ENCODE measurements around the gene NAAA. TPM values are rescaled to one million over a fixed set of nuclear protein-coding genes. Genes with fewer than 3 reads are reported as not detected.

Gene NAAA
- total and polyA plus RNA-seq, 12 donors, result 6.4 to 27.4 (median 13.2) TPM

DNA sequence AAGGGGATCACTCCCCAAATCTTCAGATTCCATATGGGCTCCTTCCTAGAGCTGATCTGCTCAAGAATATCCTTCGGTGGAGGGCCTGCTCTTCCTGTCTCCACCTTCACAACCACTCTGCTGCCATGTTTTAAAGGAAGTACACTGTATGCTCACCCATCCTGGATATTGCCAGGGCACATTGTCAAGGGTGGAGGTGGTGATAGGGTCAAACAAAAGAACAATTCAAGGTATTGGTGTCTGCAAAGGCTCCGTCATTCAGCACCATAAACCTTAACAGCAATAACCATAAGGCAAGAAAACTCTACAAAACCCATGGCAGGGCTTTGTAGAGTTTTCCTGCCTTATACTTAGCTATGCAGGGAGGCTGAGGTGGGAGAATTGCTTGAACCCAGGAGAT, 18.9 kb downstream of the NAAA start:
- intact Hi-C loops (cut with DNase I), result no loop called here
- DNase-seq (no peak), ATAC-seq (no peak)
- H3K9me3 ChIP-seq, result no peaks in the 10 kb centered on the region
- TF ChIP-seq, protein P1, sequence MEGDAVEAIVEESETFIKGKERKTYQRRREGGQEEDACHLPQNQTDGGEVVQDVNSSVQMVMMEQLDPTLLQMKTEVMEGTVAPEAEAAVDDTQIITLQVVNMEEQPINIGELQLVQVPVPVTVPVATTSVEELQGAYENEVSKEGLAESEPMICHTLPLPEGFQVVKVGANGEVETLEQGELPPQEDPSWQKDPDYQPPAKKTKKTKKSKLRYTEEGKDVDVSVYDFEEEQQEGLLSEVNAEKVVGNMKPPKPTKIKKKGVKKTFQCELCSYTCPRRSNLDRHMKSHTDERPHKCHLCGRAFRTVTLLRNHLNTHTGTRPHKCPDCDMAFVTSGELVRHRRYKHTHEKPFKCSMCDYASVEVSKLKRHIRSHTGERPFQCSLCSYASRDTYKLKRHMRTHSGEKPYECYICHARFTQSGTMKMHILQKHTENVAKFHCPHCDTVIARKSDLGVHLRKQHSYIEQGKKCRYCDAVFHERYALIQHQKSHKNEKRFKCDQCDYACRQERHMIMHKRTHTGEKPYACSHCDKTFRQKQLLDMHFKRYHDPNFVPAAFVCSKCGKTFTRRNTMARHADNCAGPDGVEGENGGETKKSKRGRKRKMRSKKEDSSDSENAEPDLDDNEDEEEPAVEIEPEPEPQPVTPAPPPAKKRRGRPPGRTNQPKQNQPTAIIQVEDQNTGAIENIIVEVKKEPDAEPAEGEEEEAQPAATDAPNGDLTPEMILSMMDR (IDR thresholded peaks at IDR 0.05), result no peak
- WGBS, 2 donors, result 95% methylated on average over 2 of the region's 2 CpGs
- H3K27me3 ChIP-seq, result no peaks in the 10 kb centered on the region
- H3K27ac ChIP-seq, result no peak overlapping the region
- peaks cover 0 to 94% (median 11%) of the 10 kb centered on the region in 9 donors for H3K36me3 ChIP-seq
- H3K4me3 ChIP-seq, result no peak overlapping the region
- peaks cover 0 to 8% (median 0%) of the 10 kb centered on the region in 9 donors for H3K4me1 ChIP-seq

DNA sequence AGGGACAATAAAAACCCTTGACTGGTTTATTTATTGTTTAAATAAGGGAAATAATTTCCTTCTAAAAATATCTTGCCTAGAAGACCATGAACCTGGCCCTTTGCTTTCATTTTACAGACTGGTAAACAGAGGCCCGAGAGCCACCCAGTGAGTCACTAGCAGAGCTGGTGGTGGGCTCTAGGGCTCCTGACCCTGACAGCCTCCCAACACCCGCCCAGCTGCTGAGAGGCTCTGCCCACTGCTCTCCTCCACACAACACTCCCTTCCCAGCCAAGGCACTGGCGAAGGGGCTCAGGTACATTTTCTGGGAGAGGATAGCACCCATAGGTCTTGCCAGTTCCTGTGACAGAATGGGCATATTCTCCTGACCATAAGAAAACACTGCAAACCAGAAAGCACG, 20.5 kb downstream of the NAAA start:
- Histone ChIP-seq H3K27me3 (no peaks in the 10 kb centered on the region), H3K4me3 (no peak overlapping the region), H3K36me3 (peaks cover 0 to 87% (median 11%) of the 10 kb centered on the region in 9 donors), H3K4me1 (peaks cover 0 to 13% (median 0%) of the 10 kb centered on the region in 9 donors), H3K27ac (no peak overlapping the region), H3K9me3 (no peaks in the 10 kb centered on the region)
- 94 to 96% methylated on average over 4 of the region's 4 CpGs for WGBS, 2 donors
- ATAC-seq (peak in 1 of 8 donors; percentile 50), DNase-seq (no peak)
- TF ChIP-seq, protein P1 (IDR thresholded peaks at IDR 0.05), result no peak
- intact Hi-C loops (cut with DNase I), result no loop called here

DNA sequence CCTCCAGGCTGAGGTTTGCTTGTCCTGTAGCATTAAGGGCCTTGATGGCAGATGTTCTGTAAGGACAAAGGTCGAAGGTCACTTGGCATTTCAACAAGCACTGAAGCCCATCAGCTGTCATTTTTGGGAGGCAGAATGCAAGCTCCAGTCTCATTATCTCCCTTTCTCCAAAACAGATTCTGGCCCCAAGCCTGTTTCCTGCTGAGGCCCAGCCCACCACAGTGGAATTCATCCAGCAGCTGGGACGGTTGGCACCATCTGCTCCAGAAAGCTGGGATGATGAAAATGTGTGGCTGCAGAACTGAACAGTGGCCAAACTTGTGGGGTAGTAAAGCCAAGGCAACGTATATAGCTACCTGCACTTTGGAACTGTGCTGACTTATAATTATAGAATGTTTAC, 20.9 kb downstream of the NAAA start:
- WGBS, 2 donors, result 44 to 60% methylated on average over 3 of the region's 3 CpGs

DNA sequence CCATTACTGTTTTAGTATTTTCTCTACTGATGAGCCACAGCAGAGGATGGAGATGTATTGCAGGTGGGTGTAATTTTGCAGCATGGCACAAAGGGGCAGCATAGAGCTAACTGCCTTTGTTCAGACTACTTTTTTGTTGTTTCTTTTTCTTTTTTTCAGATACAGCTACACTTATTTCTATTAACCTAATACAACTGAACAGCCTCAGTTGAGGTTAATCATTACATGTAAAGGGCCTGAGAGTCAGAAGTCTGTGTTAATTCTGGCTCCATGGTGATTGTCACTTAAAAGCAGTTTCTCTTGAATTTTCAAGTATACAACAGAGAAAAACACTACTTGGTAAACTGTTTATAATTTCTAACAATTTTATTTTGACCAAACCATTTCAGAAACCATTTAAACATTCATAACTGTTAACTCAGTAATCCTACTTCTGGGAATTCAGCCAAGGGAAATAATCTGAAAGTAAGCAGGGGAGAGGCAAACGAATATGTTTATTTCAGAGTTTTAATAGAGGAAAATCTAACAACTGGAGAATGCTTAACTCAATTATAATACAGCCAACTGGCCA, 24.6 kb downstream of the NAAA start:
- peaks cover 0 to 71% (median 11%) of the 10 kb centered on the region in 9 donors for H3K36me3 ChIP-seq

More for the DNA sequence above, 20.9 kb downstream of the NAAA start:
- DNase-seq (peak in 1 of 2 donors; percentile 10), ATAC-seq (no peak)
- TF ChIP-seq, protein P1 (IDR thresholded peaks at IDR 0.05), result no peak
- H3K27me3 ChIP-seq, result no peaks in the 10 kb centered on the region
- H3K36me3 ChIP-seq, result peaks cover 0 to 87% (median 11%) of the 10 kb centered on the region in 9 donors
- intact Hi-C loops (cut with DNase I), result loop anchor here in 4 of 10 donors (5.0 to 10.0 kb wide), 3 partner anchors 145 to 155 kb away; partner anchors contain the start of gene ART3 (in 2 of the 4)
- H3K9me3 ChIP-seq, result no peaks in the 10 kb centered on the region
- no peak overlapping the region for H3K4me3 ChIP-seq
- H3K27ac ChIP-seq, result no peak overlapping the region
- H3K4me1 ChIP-seq, result peaks cover 0 to 13% (median 0%) of the 10 kb centered on the region in 9 donors

More for the DNA sequence above, 24.6 kb downstream of the NAAA start:
- peak in 6 of 8 donors; percentile 38 to 67 (median 52) for ATAC-seq
- WGBS, 2 donors, result 32 to 34% methylated on average over 1 of the region's 1 CpG
- intact Hi-C loops (cut with DNase I), result loop anchor here in 4 of 10 donors (5.0 to 10.0 kb wide), 3 partner anchors 149 to 159 kb away; partner anchors contain the start of gene ART3 (in 2 of the 4)
- Histone ChIP-seq H3K9me3 (no peaks in the 10 kb centered on the region), H3K4me1 (peaks cover 0 to 13% (median 0%) of the 10 kb centered on the region in 9 donors), H3K27ac (peak overlapping the region in 3 of 10 donors; percentile 5 to 36 (median 17)), H3K27me3 (no peaks in the 10 kb centered on the region), H3K4me3 (no peak overlapping the region)
- TF ChIP-seq, protein P1 (IDR thresholded peaks at IDR 0.05), result peak; percentile 26 to 84 (median 69)
- DNase-seq, result no peak
